ENCODE data around the gene CBFB.

DNA sequence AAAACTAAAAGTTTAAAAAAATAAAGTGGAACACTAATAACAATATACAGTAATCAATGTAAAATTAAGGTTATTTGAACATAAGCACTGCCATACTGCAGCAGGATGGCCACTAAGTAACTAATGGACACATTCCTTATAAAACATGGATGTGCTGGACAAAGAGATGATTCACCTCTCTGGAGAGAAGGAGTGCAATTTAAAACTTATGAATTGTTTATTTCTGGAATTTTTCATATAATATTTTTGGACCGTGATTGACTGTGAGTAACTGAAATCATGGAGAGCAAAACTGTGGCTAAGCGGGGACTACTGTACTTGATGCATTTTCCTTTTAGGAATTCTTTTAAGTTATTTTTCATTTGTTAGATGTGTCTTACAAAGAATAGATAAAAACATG, 21.8 kb downstream of the CBFB start:
- TF ChIP-seq CTCF (IDR thresholded peaks at IDR 0.05) (no peak), POLR2A (IDR thresholded peaks at IDR 0.05) (no peak)

Data from suprapubic skin (tissue), 3 donors.